Keratinocyte (primary cell): ENCODE measurements around the gene NDUFV1.

Experiments used
- EZH2 ChIP-seq: IDR thresholded peaks from one replicate; pipeline ENCODE4 v1.6.1; 2012; ENCODE audit warnings: inconsistent platforms, mild to moderate bottlenecking, low read length, moderate library complexity
- TF ChIP-seq, protein P1 (sequence below), 3 experiments: IDR thresholded peaks in 1 of 3; conservative IDR thresholded peaks in 1 of 3; optimal IDR thresholded peaks in 1 of 3; 2 replicates in 2 of 3; 3 replicates in 1 of 3; pipeline versions ENCODE3 to v1.5.1; 2011; ENCODE audit warnings: low read length in 3 of 3, mild to moderate bottlenecking in 3 of 3, moderate library complexity in 2 of 3, control low read depth in 1 of 3, inconsistent platforms in 1 of 3; ENCODE audit not compliant: insufficient read depth in 2 of 3; ENCODE audit errors: extremely low read depth in 1 of 3

DNA sequence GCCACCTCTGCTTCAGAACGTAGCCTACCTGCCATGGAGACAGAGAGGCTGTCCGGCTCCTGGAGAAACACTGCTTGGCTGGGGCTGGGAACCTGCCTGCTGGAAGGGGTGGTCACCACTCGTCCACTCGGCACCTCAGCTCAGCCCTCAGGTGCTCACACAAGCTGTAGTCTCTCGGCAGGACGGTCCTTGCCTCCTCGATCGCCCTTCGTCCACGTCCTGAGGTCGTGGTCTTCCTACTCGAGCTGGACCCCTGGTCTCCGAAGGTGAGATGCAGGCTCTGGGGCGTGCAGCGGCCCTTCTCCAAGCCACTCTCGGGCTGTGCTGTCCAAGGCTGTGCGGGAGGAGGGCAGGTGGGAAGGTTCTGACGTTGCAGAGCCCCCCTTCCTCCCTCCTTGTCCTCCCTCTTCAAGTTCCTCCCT lies 32.7 kb downstream of the NDUFV1 start, which contains the start of gene TBX10:
- TF ChIP-seq, protein P1, sequence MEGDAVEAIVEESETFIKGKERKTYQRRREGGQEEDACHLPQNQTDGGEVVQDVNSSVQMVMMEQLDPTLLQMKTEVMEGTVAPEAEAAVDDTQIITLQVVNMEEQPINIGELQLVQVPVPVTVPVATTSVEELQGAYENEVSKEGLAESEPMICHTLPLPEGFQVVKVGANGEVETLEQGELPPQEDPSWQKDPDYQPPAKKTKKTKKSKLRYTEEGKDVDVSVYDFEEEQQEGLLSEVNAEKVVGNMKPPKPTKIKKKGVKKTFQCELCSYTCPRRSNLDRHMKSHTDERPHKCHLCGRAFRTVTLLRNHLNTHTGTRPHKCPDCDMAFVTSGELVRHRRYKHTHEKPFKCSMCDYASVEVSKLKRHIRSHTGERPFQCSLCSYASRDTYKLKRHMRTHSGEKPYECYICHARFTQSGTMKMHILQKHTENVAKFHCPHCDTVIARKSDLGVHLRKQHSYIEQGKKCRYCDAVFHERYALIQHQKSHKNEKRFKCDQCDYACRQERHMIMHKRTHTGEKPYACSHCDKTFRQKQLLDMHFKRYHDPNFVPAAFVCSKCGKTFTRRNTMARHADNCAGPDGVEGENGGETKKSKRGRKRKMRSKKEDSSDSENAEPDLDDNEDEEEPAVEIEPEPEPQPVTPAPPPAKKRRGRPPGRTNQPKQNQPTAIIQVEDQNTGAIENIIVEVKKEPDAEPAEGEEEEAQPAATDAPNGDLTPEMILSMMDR (optimal IDR thresholded peaks at IDR 0.05 in 1 of 3, IDR thresholded peaks at IDR 0.05 in 1 of 3, conservative IDR thresholded peaks at IDR 0.05 in 1 of 3; ENCODE audit: extremely low read depth in 1 of 3, insufficient read depth in 2 of 3, low read length in 3 of 3), result no peak
- no peak for TF ChIP-seq EZH2
